SU-DHL-6 (cell line): ENCODE data around the gene ZNF462.

Experiments
- CTCF ChIP-seq: fragments of 200-600 bp; sonication (generic); IDR thresholded peaks from one replicate; pipeline ENCODE4 v1.5.1; 2017; ENCODE audit warnings: antibody characterized with exemption, mild to moderate bottlenecking, low read length, moderate library complexity; ENCODE audit not compliant: insufficient read depth, poor library complexity, severe bottlenecking
- EZH2phosphoT487 ChIP-seq: fragments of 200-600 bp; sonication (generic), shearing (Covaris generic); conservative IDR thresholded peaks from 2 replicates; pipeline ENCODE4 v1.6.1; 2018; ENCODE audit warnings: mild to moderate bottlenecking, antibody characterized with exemption, low read length, moderate library complexity, mixed read lengths

GRCh38 chr9:106970976-106971457 lies 108.1 kb downstream of the ZNF462 start:
- TF ChIP-seq CTCF, result no peak
- TF ChIP-seq EZH2phosphoT487, result no peak
